GM19328 (cell line): ENCODE data around the gene PEX5L.
"Not testable (repeated sequence)": the region's sequence is repeated elsewhere in the genome, so short reads cannot be mapped to it uniquely, and the experiment has no call there.

ENCODE experiments used
- ATAC-seq: cut with Tn5 transposase; IDR thresholded peaks from one replicate; pipeline ENCODE4 v1.9.1; 2021; ENCODE audit warnings: mild to moderate bottlenecking, moderate library complexity; ENCODE audit not compliant: unreplicated experiment

The PEX5L gene

GRCh38 chr3:180036671-180037455, at the start of gene PEX5L:
PEX5L (minus strand) TSS chr3:180036937; CDS start chr3:180036599, 338 bp downstream.
- peak; percentile 65 for ATAC-seq

- no peak for ATAC-seq
These were observed 48.5 kb upstream of the PEX5L start for GRCh38 chr3:180085122-180085710.

- no peak for ATAC-seq
These were observed 46.0 kb upstream of the PEX5L start for GRCh38 chr3:180082699-180083098.

GRCh38 chr3:180078592-180078991, 41.9 kb upstream of the PEX5L start:
- no peak for ATAC-seq

GRCh38 chr3:180073561-180073960, 36.8 kb upstream of the PEX5L start:
- ATAC-seq, result no peak

- no peak for ATAC-seq
These were observed 36.0 kb upstream of the PEX5L start for GRCh38 chr3:180072786-180073185.

GRCh38 chr3:180070925-180071324, 34.2 kb upstream of the PEX5L start:
- ATAC-seq, result no peak

GRCh38 chr3:180068023-180068422, 31.3 kb upstream of the PEX5L start:
- no peak for ATAC-seq

- ATAC-seq, result no peak
These were observed 29.9 kb upstream of the PEX5L start for GRCh38 chr3:180066598-180066997.

- ATAC-seq, result no peak
These were observed 27.0 kb upstream of the PEX5L start for GRCh38 chr3:180063783-180064182.

- no peak for ATAC-seq
These were observed 26.0 kb upstream of the PEX5L start for GRCh38 chr3:180062771-180063170.

- no peak for ATAC-seq
These were observed 22.6 kb upstream of the PEX5L start for GRCh38 chr3:180059356-180059755.

- no peak for ATAC-seq
These were observed 21.5 kb upstream of the PEX5L start for GRCh38 chr3:180058238-180058637.

- not testable (repeated sequence) for ATAC-seq
These were observed 18.9 kb upstream of the PEX5L start for GRCh38 chr3:180055656-180056055.

GRCh38 chr3:180049391-180049790, 12.7 kb upstream of the PEX5L start:
- ATAC-seq, result no peak

- ATAC-seq, result no peak
These were observed 12.1 kb upstream of the PEX5L start for GRCh38 chr3:180048840-180049239.

GRCh38 chr3:180048103-180048502, 11.4 kb upstream of the PEX5L start:
- peak; percentile 98 for ATAC-seq

GRCh38 chr3:180040966-180041365, 4.2 kb upstream of the PEX5L start:
- no peak for ATAC-seq

- peak; percentile 35 for ATAC-seq
These were observed 556 bp downstream of the PEX5L start for GRCh38 chr3:180036092-180036670.

- no peak for ATAC-seq
These were observed 9.7 kb downstream of the PEX5L start for GRCh38 chr3:180026997-180027396.

GRCh38 chr3:180018543-180018942, 18.2 kb downstream of the PEX5L start:
- no peak for ATAC-seq

GRCh38 chr3:180017846-180018245, 18.9 kb downstream of the PEX5L start:
- ATAC-seq, result no peak
